Upper lobe of left lung (tissue), 6 donors: Measurements from ENCODE around the gene GTPBP2. TPM values are rescaled to one million over a fixed set of nuclear protein-coding genes. Genes with fewer than 3 reads are reported as not detected.
A peak's percentile ranks its signal among the peaks of the same experiment; 100 is the strongest.

Experiments used
- ATAC-seq, 2 donors: fragments of 200-7000 bp; cut with Tn5 transposase; one replicate each; pipeline ENCODE4 v1.9.1; 2022; ENCODE audit warnings: mild to moderate bottlenecking in 2 of 2, moderate library complexity in 2 of 2; ENCODE audit not compliant: low FRiP score in 2 of 2
- DNase-seq, 2 donors: peaks; one replicate each; pipeline ENCODE4 v3.0.0-alpha.2; 2019 to 2020
- H3K27ac ChIP-seq, 4 donors: fragments of 200-600 bp; sonication (generic); one replicate each; pipeline ENCODE4 v1.5.1; 2016 to 2019
- H3K27me3 ChIP-seq, 4 donors: fragments of 200-600 bp; sonication (generic); one replicate each; pipeline ENCODE4 v1.5.1; 2017 to 2019
- H3K36me3 ChIP-seq, 4 donors: fragments of 200-600 bp; sonication (generic); one replicate each; pipeline ENCODE4 v1.5.1; 2016 to 2019
- H3K4me1 ChIP-seq, 4 donors: fragments of 200-600 bp; sonication (generic); one replicate each; pipeline ENCODE4 v1.5.1; 2018 to 2019
- H3K4me3 ChIP-seq, 4 donors: fragments of 200-600 bp; sonication (generic); one replicate each; pipeline ENCODE4 v1.5.1; 2017 to 2019; ENCODE audit warnings: mild to moderate bottlenecking in 2 of 4, moderate library complexity in 1 of 4
- H3K9me3 ChIP-seq, 4 donors: fragments of 200-600 bp; sonication (generic); one replicate each; pipeline ENCODE4 v1.5.1; 2018 to 2019
- EP300 ChIP-seq, 4 donors: sonication (generic); formaldehyde crosslinking; IDR thresholded peaks; one replicate each; pipeline ENCODE4 v1.5.1; 2017; ENCODE audit warnings: antibody characterized with exemption in 4 of 4, control low read depth in 2 of 4
- POLR2A ChIP-seq, 4 donors: fragments of 450-650 bp; IDR thresholded peaks; one replicate each; pipeline ENCODE4 v1.5.1; 2016 to 2017; ENCODE audit warnings: antibody characterized with exemption in 4 of 4, mild to moderate bottlenecking in 2 of 4
- POLR2AphosphoS5 ChIP-seq, 2 donors: sonication (generic); formaldehyde crosslinking; IDR thresholded peaks; one replicate each; pipeline ENCODE4 v1.5.1; 2017; ENCODE audit warnings: antibody characterized with exemption in 2 of 2
- WGBS, 2 donors: methylation state at CpG; one replicate each; pipeline ENCODE4 v1.1.5; 2017 to 2018; 5-methylcytosine and 5-hydroxymethylcytosine counted together
- total RNA-seq, 6 donors: library from RNA; depleted of rRNA in 4 of 6; stranded (reverse); fragments of >200 nt in 4 of 6; gene quantifications; one replicate each; pipeline versions ENCODE4 v1.1.0 to v1.2.1, GENCODE V29; 2016 to 2021
- TF ChIP-seq, protein P1 (sequence below), 6 experiments: fragments of 450-650 bp in 4 of 6; fragments of 200-600 bp in 2 of 6; sonication (generic) in 2 of 6; IDR thresholded peaks; one replicate each; pipeline ENCODE4 v1.5.1; 2016 to 2019; ENCODE audit warnings: antibody characterized with exemption in 6 of 6
- donor health status: DM: no; HTN: no; CAD: no; lungs with moderate emphysema.
- donor health status: DM: no; HTN: yes; CAD: no; lungs with severe emphysema.

Gene GTPBP2
- total RNA-seq, 6 donors from 2014 or later, result 41.3 to 128 (median 78.1) TPM

- Histone ChIP-seq H3K4me3 (peak overlapping the region; percentile 82 to 99 (median 92)), H3K36me3 (peaks cover 0 to 31% (median 9%) of the 10 kb centered on the region in 4 donors), H3K27me3 (no peaks in the 10 kb centered on the region), H3K9me3 (no peaks in the 10 kb centered on the region), H3K27ac (peak overlapping the region; percentile 68 to 84 (median 74)), H3K4me1 (peaks cover 20 to 37% (median 31%) of the 10 kb centered on the region in 4 donors)
- WGBS, 2 donors, result 0 to 1% methylated on average over 28 to 38 of the region's 38 CpGs
- no peak for TF ChIP-seq POLR2A (IDR thresholded peaks at IDR 0.05)
- TF ChIP-seq POLR2AphosphoS5 (IDR thresholded peaks at IDR 0.05), result no peak
- TF ChIP-seq EP300 (IDR thresholded peaks at IDR 0.05), result no peak
- TF ChIP-seq, protein P1, sequence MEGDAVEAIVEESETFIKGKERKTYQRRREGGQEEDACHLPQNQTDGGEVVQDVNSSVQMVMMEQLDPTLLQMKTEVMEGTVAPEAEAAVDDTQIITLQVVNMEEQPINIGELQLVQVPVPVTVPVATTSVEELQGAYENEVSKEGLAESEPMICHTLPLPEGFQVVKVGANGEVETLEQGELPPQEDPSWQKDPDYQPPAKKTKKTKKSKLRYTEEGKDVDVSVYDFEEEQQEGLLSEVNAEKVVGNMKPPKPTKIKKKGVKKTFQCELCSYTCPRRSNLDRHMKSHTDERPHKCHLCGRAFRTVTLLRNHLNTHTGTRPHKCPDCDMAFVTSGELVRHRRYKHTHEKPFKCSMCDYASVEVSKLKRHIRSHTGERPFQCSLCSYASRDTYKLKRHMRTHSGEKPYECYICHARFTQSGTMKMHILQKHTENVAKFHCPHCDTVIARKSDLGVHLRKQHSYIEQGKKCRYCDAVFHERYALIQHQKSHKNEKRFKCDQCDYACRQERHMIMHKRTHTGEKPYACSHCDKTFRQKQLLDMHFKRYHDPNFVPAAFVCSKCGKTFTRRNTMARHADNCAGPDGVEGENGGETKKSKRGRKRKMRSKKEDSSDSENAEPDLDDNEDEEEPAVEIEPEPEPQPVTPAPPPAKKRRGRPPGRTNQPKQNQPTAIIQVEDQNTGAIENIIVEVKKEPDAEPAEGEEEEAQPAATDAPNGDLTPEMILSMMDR (IDR thresholded peaks at IDR 0.05), result no peak
- DNase-seq (peak in 1 of 2 donors; percentile 43), ATAC-seq (peak; percentile 41 to 74)
These were observed 53.8 kb downstream of the GTPBP2 start for GRCh38 chr6:43575105-43575771.

DNA sequence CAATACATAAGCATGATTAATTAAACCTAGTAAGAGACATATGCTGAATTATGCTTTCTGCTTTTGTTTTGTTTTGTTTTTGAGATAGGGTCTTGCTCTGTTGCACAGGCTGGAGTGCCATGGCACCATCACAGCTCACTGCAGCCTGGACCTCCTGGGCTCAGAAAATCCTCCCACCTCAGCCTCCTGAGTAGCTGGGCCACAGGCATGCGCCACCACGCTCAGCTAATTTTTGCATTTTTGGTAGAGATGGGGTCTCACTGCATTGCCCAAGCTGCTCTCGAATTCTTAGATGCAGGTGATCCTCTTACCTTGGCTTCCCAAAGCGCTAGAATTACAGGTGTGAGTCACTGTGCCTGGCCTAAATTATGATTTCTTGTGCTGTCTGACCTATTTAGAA lies 57.0 kb downstream of the GTPBP2 start:
- peaks cover 3 to 60% (median 33%) of the 10 kb centered on the region in 4 donors for H3K36me3 ChIP-seq
- WGBS, 2 donors, result 100% methylated on average over 4 of the region's 4 CpGs
- no peak for TF ChIP-seq POLR2AphosphoS5 (IDR thresholded peaks at IDR 0.05)
- no peak for TF ChIP-seq POLR2A (IDR thresholded peaks at IDR 0.05)
- TF ChIP-seq, protein P1 (IDR thresholded peaks at IDR 0.05), result no peak
- no peak for TF ChIP-seq EP300 (IDR thresholded peaks at IDR 0.05)

DNA sequence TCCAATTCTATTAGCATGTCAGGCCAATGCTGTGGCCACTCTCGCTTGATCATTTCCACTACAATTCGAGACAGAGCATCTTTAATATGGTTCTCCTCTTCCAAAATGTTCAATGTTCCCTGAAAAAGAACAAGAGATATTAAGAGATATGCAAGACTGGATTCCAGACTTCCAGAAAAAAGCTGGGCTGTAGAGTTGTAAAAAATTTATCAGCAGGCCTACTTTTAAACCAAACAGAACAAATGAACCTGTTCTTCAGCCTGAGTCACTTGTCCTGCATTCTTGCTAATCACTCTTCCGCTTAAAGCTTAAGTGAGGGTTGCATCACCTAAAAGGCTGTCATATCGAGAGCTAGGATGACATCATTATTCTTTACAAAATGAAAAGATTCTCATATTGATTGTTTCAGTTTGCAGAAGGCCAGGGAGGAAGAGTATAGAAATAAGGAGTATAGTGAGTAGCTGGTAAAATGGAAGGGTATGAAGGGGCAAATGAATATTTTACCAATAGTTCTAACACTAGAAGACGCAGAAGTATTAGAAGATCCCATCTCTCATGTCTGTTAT lies 58.1 kb downstream of the GTPBP2 start:
- Histone ChIP-seq H3K27me3 (no peaks in the 10 kb centered on the region), H3K27ac (no peak overlapping the region), H3K36me3 (peaks cover 7 to 71% (median 42%) of the 10 kb centered on the region in 4 donors), H3K4me1 (peaks cover 8 to 13% (median 10%) of the 10 kb centered on the region in 4 donors), H3K9me3 (no peaks in the 10 kb centered on the region), H3K4me3 (no peak overlapping the region)
- TF ChIP-seq, protein P1 (IDR thresholded peaks at IDR 0.05), result no peak
- TF ChIP-seq POLR2AphosphoS5 (IDR thresholded peaks at IDR 0.05), result no peak
- TF ChIP-seq POLR2A (IDR thresholded peaks at IDR 0.05), result no peak
- DNase-seq (no peak), ATAC-seq (no peak)
- 78 to 79% methylated on average over 5 of the region's 5 CpGs for WGBS, 2 donors

More for the DNA sequence above, 57.0 kb downstream of the GTPBP2 start:
- ATAC-seq (no peak), DNase-seq (no peak)
- Histone ChIP-seq H3K4me3 (no peak overlapping the region), H3K4me1 (peaks cover 13 to 19% (median 16%) of the 10 kb centered on the region in 4 donors), H3K9me3 (no peaks in the 10 kb centered on the region), H3K27ac (no peak overlapping the region), H3K27me3 (no peaks in the 10 kb centered on the region)

Other genes starting within 250 kb of the GTPBP2 start
- 10 to 100 TPM; 18.8 to 75.4 (median 34.2) TPM for gene ABCC10, start 201.7 kb downstream of the GTPBP2 start, total RNA-seq
- 1 to 10 TPM in 2 of 6 donors, under 1 TPM in 2, not detected in 2; 0.34 to 2.4 (median 1.2) TPM for gene DLK2, start 173.7 kb downstream of the GTPBP2 start, total RNA-seq
- gene TJAP1, start 151.7 kb downstream of the GTPBP2 start, total RNA-seq, result 10 to 100 TPM; 22.2 to 57.6 (median 31.1) TPM
- 1 to 10 TPM in 5 of 6 donors, under 1 TPM in 1; 0.34 to 3.4 (median 2.5) TPM for gene LRRC73, start 118.9 kb downstream of the GTPBP2 start, total RNA-seq
- 100 to 1,000 TPM; 103 to 170 (median 125) TPM for gene YIPF3, start 112.3 kb downstream of the GTPBP2 start, total RNA-seq
- 10 to 100 TPM; 14.2 to 41.4 (median 24.5) TPM for gene POLR1C, start 112.2 kb downstream of the GTPBP2 start, total RNA-seq
- 10 to 100 TPM; 17.9 to 48.2 (median 25.1) TPM for gene XPO5, start 53.2 kb downstream of the GTPBP2 start, total RNA-seq
- 10 to 100 TPM in 5 of 6 donors, 1 to 10 TPM in 1; 9.1 to 27.5 (median 19.8) TPM for gene POLH, start 53.1 kb downstream of the GTPBP2 start, total RNA-seq
- 10 to 100 TPM; 16.8 to 66.4 (median 24.9) TPM for gene MAD2L1BP, start 6.6 kb upstream of the GTPBP2 start, total RNA-seq
- gene RSPH9, start 15.8 kb upstream of the GTPBP2 start, total RNA-seq, result 1 to 10 TPM in 5 of 6 donors, under 1 TPM in 1; 0.20 to 4.2 (median 2.1) TPM
- 10 to 100 TPM; 21.0 to 45.6 (median 33.4) TPM for gene MRPS18A, start 58.5 kb upstream of the GTPBP2 start, total RNA-seq
- gene VEGFA, start 140.9 kb upstream of the GTPBP2 start, total RNA-seq, result 100 to 1,000 TPM; 129 to 564 (median 261) TPM